Glutamatergic neuron (in vitro differentiated cells): Measurements from ENCODE around the gene PRKAG2. TPM values are rescaled to one million over a fixed set of nuclear protein-coding genes. Genes with fewer than 3 reads are reported as not detected.

Experiments
- DNase-seq: peaks from one replicate; pipeline ENCODE4 v3.0.0; 2022
- H3K27ac Mint-ChIP-seq: one replicate; pipeline ENCODE4 v1.8.0; 2020; ENCODE audit warnings: mild to moderate bottlenecking, mixed read lengths, inconsistent platforms; ENCODE audit not compliant: unreplicated experiment
- H3K27me3 Mint-ChIP-seq: one replicate; pipeline ENCODE4 v1.8.0; 2020; ENCODE audit warnings: mild to moderate bottlenecking, moderate library complexity, mixed read lengths, inconsistent platforms; ENCODE audit not compliant: unreplicated experiment
- H3K36me3 Mint-ChIP-seq: one replicate; pipeline ENCODE4 v1.8.0; 2020; ENCODE audit warnings: mild to moderate bottlenecking, mixed read lengths, inconsistent platforms; ENCODE audit not compliant: unreplicated experiment
- H3K4me1 Mint-ChIP-seq: one replicate; pipeline ENCODE4 v1.8.0; 2020; ENCODE audit warnings: mild to moderate bottlenecking, low read depth, mixed read lengths, inconsistent platforms; ENCODE audit not compliant: unreplicated experiment
- H3K4me3 Mint-ChIP-seq: one replicate; pipeline ENCODE4 v1.8.0; 2020; ENCODE audit warnings: mild to moderate bottlenecking, mixed read lengths, inconsistent platforms; ENCODE audit not compliant: unreplicated experiment
- H3K9me3 Mint-ChIP-seq: one replicate; pipeline ENCODE4 v1.8.0; 2020; ENCODE audit warnings: mild to moderate bottlenecking, moderate library complexity, mixed read lengths, inconsistent platforms; ENCODE audit not compliant: unreplicated experiment
- CTCF ChIP-seq: fragments of 200-600 bp; sonication (generic); IDR thresholded peaks from one replicate; pipeline ENCODE4 v1.5.0; 2021; ENCODE audit not compliant: partially characterized antibody, unreplicated experiment
- total RNA-seq: library from RNA; stranded (reverse); fragmentation: NEBNext Ultra II Directional; extraction: Animal tissue kit (Norgen Biotek cat#: 25700); gene quantifications from one replicate; pipeline ENCODE4 v1.2.1, GENCODE V29; 2021; ENCODE audit not compliant: unreplicated experiment

The PRKAG2 gene
- total RNA-seq, 1 donor from 2014 or later = 24.7 TPM

- Mint-ChIP-seq H3K4me1 (peaks cover 22% of the 10 kb centered on the region), H3K27me3 (peaks cover 13% of the 10 kb centered on the region), H3K4me3 (no peak overlapping the region), H3K9me3 (peaks cover 5% of the 10 kb centered on the region), H3K36me3 (no peaks in the 10 kb centered on the region), H3K27ac (no peak overlapping the region)
- no peak for TF ChIP-seq CTCF
- DNase-seq = no peak
Measured at GRCh38 chr7:151700586-151701165, 176.2 kb downstream of the PRKAG2 start.

GRCh38 chr7:151699928-151700319 is 177.0 kb downstream of the PRKAG2 start:
- Mint-ChIP-seq H3K9me3 (no peaks in the 10 kb centered on the region), H3K36me3 (no peaks in the 10 kb centered on the region), H3K27me3 (peaks cover 9% of the 10 kb centered on the region), H3K4me3 (no peak overlapping the region), H3K27ac (no peak overlapping the region), H3K4me1 (peaks cover 14% of the 10 kb centered on the region)
- no peak for TF ChIP-seq CTCF
- no peak for DNase-seq

GRCh38 chr7:151699147-151699927 is 177.6 kb downstream of the PRKAG2 start:
- no peak for TF ChIP-seq CTCF
- Mint-ChIP-seq H3K4me1 (peaks cover 10% of the 10 kb centered on the region), H3K27me3 (peaks cover 8% of the 10 kb centered on the region), H3K4me3 (no peak overlapping the region), H3K36me3 (no peaks in the 10 kb centered on the region), H3K27ac (no peak overlapping the region), H3K9me3 (peaks cover 3% of the 10 kb centered on the region)
- no peak for DNase-seq

- no peak for TF ChIP-seq CTCF
- Mint-ChIP-seq H3K27me3 (peaks cover 4% of the 10 kb centered on the region), H3K27ac (no peak overlapping the region), H3K4me1 (peaks cover 8% of the 10 kb centered on the region), H3K4me3 (no peak overlapping the region), H3K36me3 (no peaks in the 10 kb centered on the region), H3K9me3 (peaks cover 7% of the 10 kb centered on the region)
- no peak for DNase-seq
Measured at GRCh38 chr7:151697942-151698341, 179.0 kb downstream of the PRKAG2 start.

GRCh38 chr7:151697515-151697895 is 179.4 kb downstream of the PRKAG2 start:
- no peak for DNase-seq
- Mint-ChIP-seq H3K4me3 (no peak overlapping the region), H3K4me1 (peaks cover 8% of the 10 kb centered on the region), H3K27me3 (peaks cover 4% of the 10 kb centered on the region), H3K27ac (no peak overlapping the region), H3K9me3 (peaks cover 7% of the 10 kb centered on the region), H3K36me3 (no peaks in the 10 kb centered on the region)
- no peak for TF ChIP-seq CTCF
